ENCODE results near the gene SAP30. TPM values are rescaled to one million over a fixed set of nuclear protein-coding genes. Genes with fewer than 3 reads are reported as not detected.

Gene SAP30
- total RNA-seq, 1 experiment from 2014 or later, result 11.4 TPM

GRCh38 chr4:173420324-173420752, 49.6 kb downstream of the SAP30 start:
- Histone ChIP-seq H3K27ac (no peak overlapping the region), H3K4me3 (no peak overlapping the region), H3K4me1 (replicated peaks; ENCODE audit: insufficient read depth) (peaks cover 27% of the 10 kb centered on the region), H4K20me1 (ENCODE audit: insufficient read depth) (no peaks in the 10 kb centered on the region), H3K27me3 (ENCODE audit: insufficient read depth, low read depth) (no peaks in the 10 kb centered on the region), H3K9me2 (ENCODE audit: insufficient read depth) (no peaks in the 10 kb centered on the region), H3F3A (ENCODE audit: insufficient read depth, low read depth) (peaks cover 20% of the 10 kb centered on the region; the same call in 1 of the 2 replicates), H3K36me3 (ENCODE audit: low read depth) (no peaks in the 10 kb centered on the region), H3K9me3 (ENCODE audit: insufficient read depth, low read depth) (no peaks in the 10 kb centered on the region), H3K79me2 (ENCODE audit: low read depth) (no peaks in the 10 kb centered on the region), H3K4me2 (no peak overlapping the region), H2AFZ (no peak overlapping the region)
- BruUV-seq (replicated peaks), result no TSS peak
- ChIA-PET CTCF (interaction anchor here (1.1 to 1.3 kb wide), 2 partner anchors 74 to 102 kb away, joined by 4 to 8 read pairs; no protein-coding TSS in a partner anchor), POLR2A (ENCODE audit: unreplicated experiment) (no interaction called here)
- intact Hi-C loops (cut with micrococcal nuclease; ENCODE audit: unreplicated experiment), result loop anchor here (2.0 to 10.0 kb wide), 3 partner anchors 694 to 898 kb away; no protein-coding TSS in a partner anchor
- no peak for DNase-seq
- peak; percentile 62 for TF ChIP-seq CTCF (conservative IDR thresholded peaks at IDR 0.05)
- no peak for TF ChIP-seq EZH2 (IDR thresholded peaks at IDR 0.05; ENCODE audit: low read depth)

GRCh38 chr4:173420801-173421200, 50.0 kb downstream of the SAP30 start:
- Histone ChIP-seq H3K9me2 (ENCODE audit: insufficient read depth) (no peaks in the 10 kb centered on the region), H3K4me3 (no peak overlapping the region), H3K9me3 (ENCODE audit: insufficient read depth, low read depth) (no peaks in the 10 kb centered on the region), H2AFZ (no peak overlapping the region), H3K36me3 (ENCODE audit: low read depth) (no peaks in the 10 kb centered on the region), H4K20me1 (ENCODE audit: insufficient read depth) (no peaks in the 10 kb centered on the region), H3F3A (ENCODE audit: insufficient read depth, low read depth) (peaks cover 16% of the 10 kb centered on the region; the same call in 1 of the 2 replicates), H3K4me1 (replicated peaks; ENCODE audit: insufficient read depth) (peaks cover 22% of the 10 kb centered on the region), H3K27me3 (ENCODE audit: insufficient read depth, low read depth) (no peaks in the 10 kb centered on the region), H3K79me2 (ENCODE audit: low read depth) (no peaks in the 10 kb centered on the region), H3K27ac (no peak overlapping the region), H3K4me2 (no peak overlapping the region)
- ChIA-PET POLR2A (ENCODE audit: unreplicated experiment) (no interaction called here), CTCF (interaction anchor here (0.6 to 1.3 kb wide), 3 partner anchors 73 to 102 kb away, joined by 3 to 8 read pairs (median 4); no protein-coding TSS in a partner anchor)
- no peak for TF ChIP-seq EZH2 (IDR thresholded peaks at IDR 0.05; ENCODE audit: low read depth)
- TF ChIP-seq CTCF (conservative IDR thresholded peaks at IDR 0.05), result no peak
- intact Hi-C loops (cut with micrococcal nuclease; ENCODE audit: unreplicated experiment), result loop anchor here (2.0 to 10.0 kb wide), 3 partner anchors 694 to 898 kb away; no protein-coding TSS in a partner anchor
- no TSS peak for BruUV-seq (replicated peaks)
- DNase-seq, result no peak

GRCh38 chr4:173424899-173425805, 54.4 kb downstream of the SAP30 start:
- Histone ChIP-seq H4K20me1 (ENCODE audit: insufficient read depth) (no peaks in the 10 kb centered on the region), H3K9me3 (ENCODE audit: insufficient read depth, low read depth) (no peaks in the 10 kb centered on the region), H3K27ac (no peak overlapping the region), H3K36me3 (ENCODE audit: low read depth) (no peaks in the 10 kb centered on the region), H3K4me1 (replicated peaks; ENCODE audit: insufficient read depth) (no peaks in the 10 kb centered on the region), H3K27me3 (ENCODE audit: insufficient read depth, low read depth) (no peaks in the 10 kb centered on the region), H3K79me2 (ENCODE audit: low read depth) (no peaks in the 10 kb centered on the region), H3F3A (ENCODE audit: insufficient read depth, low read depth) (no peaks in the 10 kb centered on the region), H3K4me3 (no peak overlapping the region), H2AFZ (no peak overlapping the region), H3K9me2 (ENCODE audit: insufficient read depth) (no peaks in the 10 kb centered on the region), H3K4me2 (no peak overlapping the region)
- intact Hi-C loops (cut with micrococcal nuclease; ENCODE audit: unreplicated experiment), result loop anchor here (10.0 kb wide), 2 partner anchors 690 to 730 kb away; no protein-coding TSS in a partner anchor
- CTCF ChIA-PET, result interaction anchor here (0.6 kb wide), 1 partner anchor 44 kb away, joined by 6 read pairs; no protein-coding TSS in a partner anchor
- DNase-seq, result no peak
- POLR2A ChIA-PET (ENCODE audit: unreplicated experiment), result no interaction called here
- TF ChIP-seq CTCF (conservative IDR thresholded peaks at IDR 0.05) (no peak), EZH2 (IDR thresholded peaks at IDR 0.05; ENCODE audit: low read depth) (no peak)
- no TSS peak for BruUV-seq (replicated peaks)

All from PC-9 (cell line).